ENCODE measurements around the gene IL1RL1.

IL1RL1 gene

DNA sequence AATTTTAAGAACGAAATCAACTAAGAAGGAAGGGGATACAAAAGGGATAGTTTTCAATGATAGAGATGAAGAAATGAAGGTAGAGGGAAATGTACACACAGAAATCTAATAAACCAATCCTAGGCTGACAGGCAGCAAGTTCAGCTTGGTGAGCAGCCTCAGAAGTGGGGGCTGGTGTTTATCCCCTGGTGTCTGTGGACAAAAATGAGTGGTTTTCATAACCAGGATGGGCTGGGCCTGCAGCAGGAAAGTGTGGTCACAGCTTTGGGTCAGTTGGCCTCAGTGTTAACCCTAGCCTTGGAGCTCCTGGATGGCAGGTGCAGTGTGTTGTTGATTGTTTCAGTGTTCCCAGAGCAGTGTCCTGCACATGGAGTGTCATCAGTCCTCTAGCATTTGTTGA, 58.5 kb downstream of the IL1RL1 start:
- no peak for DNase-seq (ENCODE audit: low read depth)

DNA sequence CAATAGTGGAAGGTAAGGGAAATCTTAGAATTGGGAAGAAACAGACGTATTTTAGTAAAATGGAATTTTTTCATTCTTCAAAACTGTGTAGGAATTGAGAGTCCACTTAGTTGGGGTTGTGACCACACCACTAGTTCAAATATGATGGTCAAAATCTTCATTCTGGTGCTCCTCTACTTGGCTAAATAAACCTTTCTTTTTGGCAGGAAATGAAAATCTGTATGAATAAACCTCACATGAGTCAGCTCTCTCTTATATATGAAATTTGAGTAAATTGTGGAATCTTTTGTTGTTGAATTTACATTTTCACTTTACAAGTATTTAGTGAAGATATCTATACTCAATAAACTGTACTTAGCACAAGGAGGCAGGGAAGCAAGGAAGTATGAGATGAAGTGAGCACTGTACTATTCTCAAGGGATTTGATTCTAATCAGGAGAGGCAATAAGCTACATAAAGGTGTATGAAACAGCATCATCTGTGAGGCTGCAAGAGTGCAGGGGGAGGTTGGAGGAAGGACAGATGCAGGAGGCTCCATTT, 64.8 kb downstream of the IL1RL1 start:
- DNase-seq (ENCODE audit: low read depth), result no peak

DNA sequence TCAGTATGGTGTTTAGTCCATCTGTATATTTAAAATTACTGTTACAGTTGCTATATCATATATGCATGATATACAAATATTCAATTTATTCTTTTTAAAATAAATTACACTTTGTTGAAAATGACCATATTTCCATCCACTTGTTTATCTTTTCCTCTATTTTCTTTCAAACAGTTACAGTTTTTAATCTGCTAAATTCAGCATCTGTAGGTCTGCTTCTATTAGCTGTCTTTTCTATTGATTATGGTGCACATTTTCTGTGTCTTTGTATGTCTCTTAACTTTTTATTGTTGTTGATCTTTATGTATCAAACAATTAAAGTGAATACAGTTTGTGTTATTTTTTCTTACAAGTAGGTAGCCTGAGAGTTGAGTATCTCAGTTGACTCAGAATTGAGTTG, 72.4 kb downstream of the IL1RL1 start:
- no peak for DNase-seq (ENCODE audit: low read depth)

GRCh38 chr2:102385522-102385921, 74.2 kb downstream of the IL1RL1 start:
- DNase-seq (ENCODE audit: low read depth), result no peak

- no peak for DNase-seq (ENCODE audit: low read depth)
Observed at GRCh38 chr2:102386004-102386403, 74.6 kb downstream of the IL1RL1 start.

DNA sequence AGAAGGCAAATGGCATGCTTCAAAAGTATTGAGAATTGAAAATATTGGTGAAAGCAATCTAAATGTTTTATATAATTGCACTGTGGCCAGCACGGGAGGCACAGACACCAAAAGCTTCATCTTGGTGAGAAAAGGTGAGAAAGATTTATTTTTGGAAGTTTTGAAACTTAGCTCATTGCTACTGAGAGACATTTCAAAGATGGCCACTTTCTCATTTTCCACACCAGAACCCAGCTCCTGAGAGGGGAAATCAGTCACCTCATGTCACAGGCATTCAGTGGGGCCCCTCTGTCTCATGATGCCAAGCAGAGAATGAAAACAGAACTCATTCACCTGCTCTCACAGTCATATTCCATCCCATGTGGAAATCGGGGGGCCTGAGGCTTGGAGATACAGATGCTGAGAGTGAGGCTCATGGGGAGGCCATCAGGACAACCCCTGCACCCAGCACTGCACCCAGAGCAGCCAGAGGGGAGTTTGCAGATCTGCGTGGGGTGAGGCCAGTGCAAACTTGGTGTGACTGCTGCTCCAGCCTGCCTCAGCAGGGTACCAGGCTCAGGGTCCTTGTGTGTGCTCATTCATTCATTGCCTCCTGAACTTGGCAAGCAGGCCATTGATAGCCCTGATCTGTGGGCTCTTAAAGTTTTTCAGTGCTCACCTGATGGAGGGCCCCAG, 75.6 kb downstream of the IL1RL1 start:
- DNase-seq (ENCODE audit: low read depth), result no peak

DNA sequence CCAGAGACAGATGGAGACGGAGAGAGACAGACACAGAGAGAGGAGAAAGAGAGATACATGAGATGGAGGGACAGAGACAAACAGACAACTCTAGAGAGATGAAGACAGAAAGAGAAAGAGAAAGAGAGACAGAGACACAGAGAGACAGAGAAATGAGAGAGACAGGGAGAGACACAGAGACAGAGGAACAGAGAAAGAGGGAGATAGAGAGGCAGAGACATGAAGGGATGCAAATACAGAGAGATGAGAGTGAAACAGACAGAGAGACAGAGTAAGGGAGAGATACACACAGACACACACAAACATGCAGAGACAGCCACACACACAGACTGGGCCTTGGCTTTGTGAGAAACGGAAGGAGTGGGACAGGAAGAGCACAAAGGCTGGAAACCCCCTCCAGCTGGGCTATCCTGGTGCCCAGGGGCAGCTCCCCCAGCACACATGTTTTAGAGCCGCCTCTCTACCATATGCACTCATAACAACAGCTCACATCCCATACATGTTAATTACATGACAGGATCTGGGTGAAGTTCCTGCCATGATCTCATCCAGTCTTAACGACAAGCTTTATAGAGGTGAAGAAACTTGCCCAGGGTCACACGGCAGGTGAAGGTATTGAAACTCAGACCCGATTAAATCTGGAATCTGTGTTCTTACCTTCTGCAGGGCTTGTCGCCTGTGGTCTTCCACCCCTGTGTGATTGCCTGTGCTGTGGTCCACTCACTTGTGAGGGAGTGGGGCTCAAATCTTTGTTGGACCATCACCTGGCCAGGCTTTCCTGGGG, 76.6 kb downstream of the IL1RL1 start:
- DNase-seq (ENCODE audit: low read depth), result no peak

- DNase-seq (ENCODE audit: low read depth), result no peak
Observed at GRCh38 chr2:102391565-102391964, 80.2 kb downstream of the IL1RL1 start.

DNA sequence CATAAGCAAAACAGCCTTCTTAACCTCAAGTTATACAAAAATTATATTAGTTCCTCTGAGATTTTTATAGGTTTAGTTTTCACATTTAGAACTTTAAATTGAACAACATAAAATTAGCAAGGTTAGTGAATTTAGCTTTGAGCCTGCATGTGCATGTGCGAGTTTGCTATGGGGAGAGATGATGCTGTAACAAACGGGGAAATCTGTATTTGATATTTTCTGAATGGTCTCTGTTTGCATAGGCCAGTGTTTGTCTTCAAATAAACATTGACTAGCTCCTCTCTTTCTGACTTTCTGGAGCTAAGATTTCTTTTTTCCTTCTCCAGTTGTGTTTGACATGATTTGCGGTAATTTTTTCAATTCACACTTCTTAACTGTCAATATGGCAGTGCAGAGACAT, 80.7 kb downstream of the IL1RL1 start:
- DNase-seq (ENCODE audit: low read depth), result no peak

- DNase-seq (ENCODE audit: low read depth), result no peak
Observed at GRCh38 chr2:102392942-102393341, 81.6 kb downstream of the IL1RL1 start.

DNA sequence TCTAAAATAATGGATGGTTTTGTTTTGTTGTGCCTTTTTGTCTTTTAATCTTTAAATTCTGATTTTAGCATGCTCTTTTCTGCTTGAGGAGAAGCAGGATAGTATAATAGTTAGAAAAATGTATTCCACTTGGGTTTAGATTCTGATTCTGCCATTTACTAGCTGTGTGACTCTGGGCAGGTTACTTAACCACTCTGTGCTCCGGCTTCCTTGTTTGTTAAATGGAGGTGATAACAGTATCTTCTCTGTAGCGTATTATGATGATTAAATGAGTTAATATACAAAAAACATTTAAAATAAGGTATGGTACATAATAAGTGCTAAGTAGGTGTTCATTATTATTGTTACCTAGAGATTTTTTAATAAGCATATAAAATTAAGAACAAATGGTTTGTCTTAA, 84.6 kb downstream of the IL1RL1 start:
- no peak for DNase-seq (ENCODE audit: low read depth)

DNA sequence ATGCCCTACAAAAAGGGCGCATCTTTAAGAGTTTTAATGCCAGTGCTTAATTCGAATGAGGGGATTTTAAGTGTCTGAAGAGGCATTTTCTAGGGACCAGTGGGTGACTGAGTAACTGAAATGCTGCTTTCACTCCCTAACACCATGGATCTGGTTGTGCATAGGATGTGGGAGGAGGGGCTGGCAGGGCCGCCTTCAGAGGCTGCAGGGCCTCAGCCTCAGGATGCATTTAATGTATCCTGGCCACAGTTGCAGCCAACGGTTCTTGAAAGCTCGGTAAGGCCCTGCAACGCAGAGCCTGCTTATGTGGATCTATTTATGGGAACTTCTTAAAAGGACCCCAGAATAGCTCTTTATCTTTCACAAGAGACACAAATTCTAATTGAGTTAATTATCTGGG, 85.8 kb downstream of the IL1RL1 start:
- DNase-seq (ENCODE audit: low read depth), result no peak

GRCh38 chr2:102399499-102400141, 88.3 kb downstream of the IL1RL1 start:
- no peak for DNase-seq (ENCODE audit: low read depth)

DNA sequence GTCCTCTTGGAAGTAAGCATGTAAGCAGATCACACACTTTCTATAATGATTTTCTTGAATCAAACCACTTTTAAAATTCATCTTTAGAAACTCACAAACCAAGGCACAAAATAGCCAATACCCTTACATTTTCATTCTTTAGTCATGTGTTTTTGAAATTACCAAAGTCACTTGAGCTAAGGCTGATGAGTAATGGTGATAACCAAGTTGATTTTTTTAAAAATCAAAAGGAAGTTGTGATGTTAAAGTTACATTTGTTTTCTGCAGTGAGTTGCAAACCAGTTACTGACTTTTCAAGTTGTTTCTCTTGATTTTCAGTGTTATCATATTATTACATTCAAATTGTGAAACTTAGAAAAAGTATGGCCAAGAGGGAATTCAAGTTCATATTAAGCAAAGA, 90.1 kb downstream of the IL1RL1 start:
- DNase-seq (ENCODE audit: low read depth), result no peak

All from stimulated activated CD8-positive, alpha-beta memory T cell treated with anti-CD3 and anti-CD28 coated beads, Interleukin-12 subunit alpha, Interleukin-12 subunit beta, amount 100 ng/mL, for 4 hours (primary cell).